PC-9 (cell line): ENCODE results near the gene DUOXA1. TPM values are rescaled to one million over a fixed set of nuclear protein-coding genes. Genes with fewer than 3 reads are reported as not detected.

Source experiments
- BruUV-seq: library from RNA; stranded (reverse); fragments of 400-500 nt; replicated peaks from 2 replicates; lab custom pipeline; 2021; lab: Mats Ljungman, UMichigan
- CTCF ChIA-PET: fragments of 300-600 bp; sonication (Branson Sonifier 250); formaldehyde crosslinking; loops from one replicate; lab custom pipeline; 2022; ENCODE audit warnings: antibody characterized with exemption; lab: Charles Lee
- POLR2A ChIA-PET: fragments of 300-600 bp; sonication (Branson Sonifier 250); formaldehyde crosslinking; loops from one replicate; lab custom pipeline; 2022; ENCODE audit warnings: antibody characterized with exemption; ENCODE audit not compliant: unreplicated experiment; lab: Charles Lee
- DNase-seq, 2 experiments: peaks; one replicate each; pipeline versions ENCODE4 v3.0.0 to v3.0.0-alpha.2; 2015 to 2022; ENCODE audit warnings: mixed read lengths in 1 of 2
- H2AFZ ChIP-seq: fragments of 200-600 bp; sonication (generic); 2 replicates; pipeline ENCODE4 v1.8.1; 2017; ENCODE audit warnings: antibody characterized with exemption
- H3F3A ChIP-seq: fragments of 200-600 bp; sonication (generic); 2 replicates; pipeline ENCODE4 v1.8.1; 2017; ENCODE audit warnings: antibody characterized with exemption, mild to moderate bottlenecking, low read depth; ENCODE audit not compliant: insufficient read depth
- H3K27ac ChIP-seq: fragments of 200-600 bp; sonication (generic); 2 replicates; pipeline ENCODE4 v1.6.1; 2016; ENCODE audit warnings: mixed run types
- H3K27me3 ChIP-seq: fragments of 200-600 bp; sonication (generic); 2 replicates; pipeline ENCODE4 v1.6.1; 2016; ENCODE audit warnings: low read depth, mixed run types; ENCODE audit not compliant: insufficient read depth
- H3K36me3 ChIP-seq: fragments of 200-600 bp; sonication (generic); 2 replicates; pipeline ENCODE4 v1.6.1; 2016; ENCODE audit warnings: low read depth, mixed run types
- H3K4me1 ChIP-seq: fragments of 200-600 bp; sonication (generic); replicated peaks from 2 replicates; pipeline ENCODE4 v1.6.1; 2016; ENCODE audit warnings: mixed run types; ENCODE audit not compliant: insufficient read depth
- H3K4me2 ChIP-seq: fragments of 200-600 bp; sonication (generic); 2 replicates; pipeline ENCODE4 v1.6.1; 2017; ENCODE audit warnings: mixed run types
- H3K4me3 ChIP-seq: fragments of 200-600 bp; sonication (generic); 2 replicates; pipeline ENCODE4 v1.6.1; 2016; ENCODE audit warnings: mixed run types
- H3K79me2 ChIP-seq: fragments of 200-600 bp; sonication (generic); 2 replicates; pipeline ENCODE4 v1.6.1; 2017; ENCODE audit warnings: low read depth, mixed run types
- H3K9me2 ChIP-seq: fragments of 200-600 bp; sonication (generic); 2 replicates; pipeline ENCODE4 v1.8.1; 2017; ENCODE audit warnings: mild to moderate bottlenecking; ENCODE audit not compliant: insufficient read depth
- H3K9me3 ChIP-seq: fragments of 200-600 bp; sonication (generic); 2 replicates; pipeline ENCODE4 v1.8.1; 2016; ENCODE audit warnings: low read depth; ENCODE audit not compliant: insufficient read depth
- H4K20me1 ChIP-seq: fragments of 200-600 bp; sonication (generic); 2 replicates; pipeline ENCODE4 v1.8.1; 2017; ENCODE audit not compliant: insufficient read depth
- EZH2 ChIP-seq: fragments of 200-600 bp; sonication (generic); IDR thresholded peaks from 2 replicates; pipeline ENCODE4 v1.8.0; 2017; ENCODE audit warnings: antibody characterized with exemption, low read depth
- intact Hi-C: fragments of 100-400 bp; cut with micrococcal nuclease; formaldehyde crosslinking; loops from one replicate; pipeline ENCODE4 v1.10.0; 2022; ENCODE audit not compliant: unreplicated experiment
- total RNA-seq: library from RNA; stranded (reverse); gene quantifications from 2 replicates; pipeline ENCODE4 v1.2.3, GENCODE V29; 2021
- TF ChIP-seq, protein P1 (sequence below): fragments of 200-600 bp; sonication (generic); conservative IDR thresholded peaks from 2 replicates; pipeline ENCODE4 v1.6.1; 2017; ENCODE audit warnings: mixed run types, antibody characterized with exemption, mild to moderate bottlenecking, moderate library complexity

Gene DUOXA1
- total RNA-seq, 1 experiment from 2014 or later = 0.33 TPM

DNA sequence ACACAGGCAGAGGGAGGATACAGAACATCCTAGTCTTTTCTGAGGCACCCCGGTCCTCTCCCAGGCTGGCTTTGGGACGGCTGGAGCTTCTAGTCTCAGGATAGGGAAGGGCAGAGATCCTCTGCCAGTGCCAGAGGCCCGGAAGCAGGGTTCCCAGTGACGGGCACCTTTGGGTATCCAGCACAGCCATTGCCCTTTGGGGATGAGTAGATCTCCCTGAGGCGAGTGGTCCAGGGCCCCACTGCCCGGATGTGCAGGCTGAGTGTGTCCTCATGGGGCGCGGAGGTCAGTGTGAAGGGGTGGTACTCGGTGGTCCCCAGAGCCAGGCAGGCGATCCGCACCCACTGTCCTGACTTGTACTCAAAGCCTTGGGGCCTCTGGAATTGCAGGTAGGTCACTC, 34.0 kb downstream of the DUOXA1 start:
- no peaks in the 10 kb centered on the region for H3K27me3 ChIP-seq
- BruUV-seq = no TSS peak
- H3K4me1 ChIP-seq = no peaks in the 10 kb centered on the region
- no peak overlapping the region for H3K27ac ChIP-seq
- POLR2A ChIA-PET = no interaction called here
- no peaks in the 10 kb centered on the region for H4K20me1 ChIP-seq
- no peak for DNase-seq
- CTCF ChIA-PET = no interaction called here
- H3K36me3 ChIP-seq = no peaks in the 10 kb centered on the region
- intact Hi-C loops = no loop called here
- no peaks in the 10 kb centered on the region for H3F3A ChIP-seq
- TF ChIP-seq EZH2 = no peak
- no peaks in the 10 kb centered on the region for H3K9me2 ChIP-seq
- no peak overlapping the region for H2AFZ ChIP-seq
- no peaks in the 10 kb centered on the region for H3K9me3 ChIP-seq
- H3K4me3 ChIP-seq = no peak overlapping the region
- H3K79me2 ChIP-seq = no peaks in the 10 kb centered on the region
- H3K4me2 ChIP-seq = no peak overlapping the region

DNA sequence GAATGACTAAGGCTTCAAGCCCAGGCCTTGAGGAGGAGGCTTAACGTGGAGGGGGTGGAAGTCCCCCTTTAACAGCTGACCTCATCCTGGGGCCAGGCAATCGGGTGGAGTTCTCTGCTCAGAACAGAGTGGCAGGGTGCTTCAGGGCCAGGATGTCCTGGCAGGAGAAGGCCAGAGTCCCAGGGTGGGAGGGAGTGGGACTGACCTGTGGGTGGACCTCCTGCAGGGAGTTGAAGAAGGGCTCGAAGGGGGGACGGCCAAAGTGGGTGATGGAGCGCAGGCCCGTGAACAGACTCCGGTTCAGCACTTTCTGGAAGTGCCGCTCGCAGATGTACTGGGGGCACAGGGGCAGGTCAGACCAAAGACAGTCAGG, 35.3 kb downstream of the DUOXA1 start:
- ChIA-PET CTCF (no interaction called here), POLR2A (no interaction called here)
- intact Hi-C loops = no loop called here
- H3K79me2 ChIP-seq = no peaks in the 10 kb centered on the region
- H3K27me3 ChIP-seq = 0 out of 2 replicates have a peak, but pooled peaks cover 3% of the 10 kb centered on the region
- H2AFZ ChIP-seq = no peak overlapping the region
- no peaks in the 10 kb centered on the region for H3K9me2 ChIP-seq
- H3K4me2 ChIP-seq = no peak overlapping the region
- no TSS peak for BruUV-seq
- H3K9me3 ChIP-seq = no peaks in the 10 kb centered on the region
- TF ChIP-seq EZH2 = no peak
- TF ChIP-seq, protein P1, sequence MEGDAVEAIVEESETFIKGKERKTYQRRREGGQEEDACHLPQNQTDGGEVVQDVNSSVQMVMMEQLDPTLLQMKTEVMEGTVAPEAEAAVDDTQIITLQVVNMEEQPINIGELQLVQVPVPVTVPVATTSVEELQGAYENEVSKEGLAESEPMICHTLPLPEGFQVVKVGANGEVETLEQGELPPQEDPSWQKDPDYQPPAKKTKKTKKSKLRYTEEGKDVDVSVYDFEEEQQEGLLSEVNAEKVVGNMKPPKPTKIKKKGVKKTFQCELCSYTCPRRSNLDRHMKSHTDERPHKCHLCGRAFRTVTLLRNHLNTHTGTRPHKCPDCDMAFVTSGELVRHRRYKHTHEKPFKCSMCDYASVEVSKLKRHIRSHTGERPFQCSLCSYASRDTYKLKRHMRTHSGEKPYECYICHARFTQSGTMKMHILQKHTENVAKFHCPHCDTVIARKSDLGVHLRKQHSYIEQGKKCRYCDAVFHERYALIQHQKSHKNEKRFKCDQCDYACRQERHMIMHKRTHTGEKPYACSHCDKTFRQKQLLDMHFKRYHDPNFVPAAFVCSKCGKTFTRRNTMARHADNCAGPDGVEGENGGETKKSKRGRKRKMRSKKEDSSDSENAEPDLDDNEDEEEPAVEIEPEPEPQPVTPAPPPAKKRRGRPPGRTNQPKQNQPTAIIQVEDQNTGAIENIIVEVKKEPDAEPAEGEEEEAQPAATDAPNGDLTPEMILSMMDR = no peak
- no peaks in the 10 kb centered on the region for H3K36me3 ChIP-seq
- H3F3A ChIP-seq = no peaks in the 10 kb centered on the region
- H3K4me3 ChIP-seq = no peak overlapping the region
- H4K20me1 ChIP-seq = no peaks in the 10 kb centered on the region
- H3K4me1 ChIP-seq = no peaks in the 10 kb centered on the region
- no peak overlapping the region for H3K27ac ChIP-seq
- no peak for DNase-seq

DNA sequence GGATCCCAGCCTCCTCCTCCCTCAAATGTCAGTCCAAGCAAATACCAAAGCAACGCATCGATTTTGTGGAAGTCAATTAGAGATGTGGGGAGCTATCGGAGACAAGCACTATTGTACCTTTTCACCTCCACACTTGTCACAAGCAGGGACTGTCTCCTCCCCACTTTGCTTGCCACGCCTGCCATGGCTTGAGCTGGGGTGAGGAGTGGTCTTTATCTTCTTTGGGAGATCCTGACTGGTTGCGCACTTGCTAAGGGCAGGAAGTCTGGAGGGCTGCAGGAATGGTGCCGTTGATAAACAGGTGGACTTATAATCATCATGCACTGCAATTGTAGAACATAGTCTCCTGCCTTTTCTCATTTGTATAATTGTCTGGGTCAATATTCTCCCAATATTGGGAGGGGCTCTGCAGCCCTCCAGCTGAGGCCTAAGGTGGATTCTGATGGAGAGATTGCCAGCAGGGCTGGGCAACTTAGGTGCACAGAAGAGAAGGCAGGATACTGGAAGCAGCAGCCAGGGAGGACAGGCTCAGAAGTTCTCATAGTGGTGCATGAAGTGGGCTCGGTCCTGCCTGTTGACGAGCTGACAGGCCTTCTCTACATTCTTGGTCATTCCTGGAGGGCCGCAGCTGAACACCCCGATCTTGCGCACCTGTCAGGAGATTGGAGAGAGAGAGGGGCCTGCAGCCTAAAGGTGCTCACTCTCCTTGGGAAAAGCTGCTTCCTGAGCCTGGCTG, 35.9 kb downstream of the DUOXA1 start:
- TF ChIP-seq, protein P1 = no peak
- TF ChIP-seq EZH2 = no peak
- Histone ChIP-seq H3K27me3 (0 out of 2 replicates have a peak, but pooled peaks cover 3% of the 10 kb centered on the region), H3K27ac (no peak overlapping the region), H3K4me2 (no peak overlapping the region), H4K20me1 (no peaks in the 10 kb centered on the region), H3K4me3 (no peak overlapping the region), H3K9me3 (no peaks in the 10 kb centered on the region), H3K79me2 (no peaks in the 10 kb centered on the region), H3F3A (no peaks in the 10 kb centered on the region), H3K36me3 (no peaks in the 10 kb centered on the region), H2AFZ (no peak overlapping the region), H3K4me1 (no peaks in the 10 kb centered on the region), H3K9me2 (no peaks in the 10 kb centered on the region)
- intact Hi-C loops = no loop called here
- DNase-seq = no peak
- ChIA-PET POLR2A (interaction anchor here (0.6 kb wide), 1 partner anchor 48 kb away, joined by 10 read pairs; no protein-coding TSS in a partner anchor), CTCF (no interaction called here)
- BruUV-seq = no TSS peak
